WTC11 (cell line): Measurements from ENCODE around the gene ALDH2. TPM values are rescaled to one million over a fixed set of nuclear protein-coding genes. Genes with fewer than 3 reads are reported as not detected.

Source experiments
- ATAC-seq: fragments of 200-7000 bp; cut with Tn5 transposase; 2 replicates; pipeline ENCODE4 v1.10.0; 2021; ENCODE audit warnings: mild to moderate bottlenecking, moderate library complexity
- CTCF ChIA-PET: fragments of 300-600 bp; sonication (Branson Sonifier 250); formaldehyde crosslinking; loops from one replicate; lab custom pipeline; 2021; ENCODE audit warnings: antibody characterized with exemption; lab: Charles Lee
- POLR2A ChIA-PET: fragments of 350-600 bp; sonication (Branson Sonifier 250); formaldehyde crosslinking; loops from one replicate; lab custom pipeline; 2021; ENCODE audit warnings: antibody characterized with exemption; lab: Charles Lee
- DNase-seq: peaks from one replicate; pipeline ENCODE4 v3.0.0; 2021; ENCODE audit warnings: low spot score
- H3K27ac Mint-ChIP-seq: 2 replicates; pipeline ENCODE4 v1.8.0; 2021; ENCODE audit warnings: mixed read lengths
- H3K27me3 Mint-ChIP-seq: 2 replicates; pipeline ENCODE4 v1.8.0; 2021; ENCODE audit warnings: low read depth, mild to moderate bottlenecking, moderate library complexity, mixed read lengths
- H3K36me3 Mint-ChIP-seq: 2 replicates; pipeline ENCODE4 v1.8.0; 2021; ENCODE audit warnings: mixed read lengths
- H3K4me1 Mint-ChIP-seq: 2 replicates; pipeline ENCODE4 v1.8.0; 2022; ENCODE audit warnings: mixed read lengths
- H3K4me3 Mint-ChIP-seq: 2 replicates; pipeline ENCODE4 v1.8.0; 2021; ENCODE audit warnings: mild to moderate bottlenecking, moderate library complexity, mixed read lengths
- H3K9me3 Mint-ChIP-seq: 2 replicates; pipeline ENCODE4 v1.8.0; 2021; ENCODE audit warnings: mixed read lengths
- ATF1 ChIP-seq: sonication (generic); formaldehyde crosslinking; IDR thresholded peaks from 2 replicates; pipeline ENCODE4 v1.8.1; 2023; ENCODE audit warnings: mild to moderate bottlenecking, moderate library complexity, missing genetic modification reagents
- EMX1 ChIP-seq: fragments of 250-450 bp; sonication (Bioruptor Pico); IDR thresholded peaks from 2 replicates; pipeline ENCODE4 v1.8.0; 2021; ENCODE audit warnings: mild to moderate bottlenecking
- GABPB1 ChIP-seq: sonication (generic); formaldehyde crosslinking; IDR thresholded peaks from 2 replicates; pipeline ENCODE4 v1.8.1; 2023; ENCODE audit warnings: mild to moderate bottlenecking, missing genetic modification reagents
- JUN ChIP-seq: sonication (generic); formaldehyde crosslinking; IDR thresholded peaks from 2 replicates; pipeline ENCODE4 v1.8.0; 2023; ENCODE audit warnings: mild to moderate bottlenecking, missing genetic modification reagents
- NFATC4 ChIP-seq: fragments of 250-450 bp; sonication (Bioruptor Pico); IDR thresholded peaks from 2 replicates; pipeline ENCODE4 v1.9.0; 2021; ENCODE audit warnings: mild to moderate bottlenecking
- NR2C2 ChIP-seq: sonication (generic); formaldehyde crosslinking; IDR thresholded peaks from 2 replicates; pipeline ENCODE4 v1.8.0; 2022; ENCODE audit warnings: mild to moderate bottlenecking, missing genetic modification reagents
- SMAD4 ChIP-seq: sonication (generic); formaldehyde crosslinking; IDR thresholded peaks from 2 replicates; pipeline ENCODE4 v1.8.0; 2022; ENCODE audit warnings: mild to moderate bottlenecking, missing genetic modification reagents
- ZNF263 ChIP-seq: sonication (generic); formaldehyde crosslinking; IDR thresholded peaks from 2 replicates; pipeline ENCODE4 v1.8.1; 2022; ENCODE audit warnings: low read depth, mild to moderate bottlenecking, moderate library complexity, missing genetic modification reagents
- ZNF281 ChIP-seq: sonication (generic); formaldehyde crosslinking; IDR thresholded peaks from 2 replicates; pipeline ENCODE4 v1.8.0; 2023; ENCODE audit warnings: mild to moderate bottlenecking, missing genetic modification reagents
- ZNF671 ChIP-seq: fragments of 250-450 bp; sonication (Bioruptor Pico); IDR thresholded peaks from 2 replicates; pipeline ENCODE4 v1.8.0; 2021; ENCODE audit warnings: mild to moderate bottlenecking
- total RNA-seq: library from RNA; stranded (reverse); gene quantifications from 3 replicates; pipeline ENCODE4 v1.2.3, GENCODE V29; 2021
- TF ChIP-seq, protein P1 (sequence below): sonication (generic); formaldehyde crosslinking; IDR thresholded peaks from 2 replicates; pipeline ENCODE4 v1.8.1; 2022; ENCODE audit warnings: mild to moderate bottlenecking, moderate library complexity, missing genetic modification reagents
- TF ChIP-seq, protein P2 (sequence below): fragments of 250-450 bp; sonication (Bioruptor Pico); IDR thresholded peaks from 2 replicates; pipeline ENCODE4 v1.9.0; 2021; ENCODE audit warnings: mild to moderate bottlenecking, borderline replicate concordance
- TF ChIP-seq, protein P3 (sequence below): sonication (generic); formaldehyde crosslinking; conservative IDR thresholded peaks from 2 replicates; pipeline ENCODE4 v1.8.1; 2023; ENCODE audit warnings: mild to moderate bottlenecking, low read depth, missing genetic modification reagents, moderate library complexity

The ALDH2 gene
- total RNA-seq, 1 experiment from 2014 or later, result 36.7 TPM

DNA sequence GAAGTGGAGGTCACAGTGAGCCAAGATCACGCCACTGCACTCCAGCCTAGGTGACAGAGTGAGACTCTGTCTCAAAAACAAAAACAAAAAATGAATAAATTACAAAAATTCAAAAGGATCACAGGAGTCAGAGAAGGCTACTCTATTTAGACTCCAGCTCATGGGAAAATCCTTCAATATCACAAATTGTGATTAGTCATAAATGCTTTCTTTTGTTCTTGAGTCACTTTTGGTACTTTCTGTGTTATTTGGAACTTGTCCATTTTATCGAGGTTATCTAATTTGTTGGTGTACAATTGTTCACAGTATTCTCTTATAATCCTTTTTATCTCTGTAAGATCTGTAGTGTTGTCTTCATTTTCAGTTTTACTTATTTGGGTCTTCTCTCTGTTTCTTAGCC is 18.9 kb downstream of the ALDH2 start:
- ChIA-PET CTCF (no interaction called here), POLR2A (interaction anchor here (0.6 kb wide), 1 partner anchor 22 kb away, joined by 3 read pairs; no protein-coding TSS in a partner anchor)
- Mint-ChIP-seq H3K36me3 (peaks cover 36% of the 10 kb centered on the region), H3K9me3 (no peaks in the 10 kb centered on the region), H3K27me3 (no peaks in the 10 kb centered on the region), H3K4me3 (no peak overlapping the region), H3K27ac (no peak overlapping the region), H3K4me1 (no peaks in the 10 kb centered on the region)
- ATAC-seq, result no peak
- DNase-seq, result no peak
- TF ChIP-seq, protein P1, sequence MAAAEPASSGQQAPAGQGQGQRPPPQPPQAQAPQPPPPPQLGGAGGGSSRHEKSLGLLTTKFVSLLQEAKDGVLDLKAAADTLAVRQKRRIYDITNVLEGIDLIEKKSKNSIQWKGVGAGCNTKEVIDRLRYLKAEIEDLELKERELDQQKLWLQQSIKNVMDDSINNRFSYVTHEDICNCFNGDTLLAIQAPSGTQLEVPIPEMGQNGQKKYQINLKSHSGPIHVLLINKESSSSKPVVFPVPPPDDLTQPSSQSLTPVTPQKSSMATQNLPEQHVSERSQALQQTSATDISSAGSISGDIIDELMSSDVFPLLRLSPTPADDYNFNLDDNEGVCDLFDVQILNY, result no peak
- TF ChIP-seq, protein P2, sequence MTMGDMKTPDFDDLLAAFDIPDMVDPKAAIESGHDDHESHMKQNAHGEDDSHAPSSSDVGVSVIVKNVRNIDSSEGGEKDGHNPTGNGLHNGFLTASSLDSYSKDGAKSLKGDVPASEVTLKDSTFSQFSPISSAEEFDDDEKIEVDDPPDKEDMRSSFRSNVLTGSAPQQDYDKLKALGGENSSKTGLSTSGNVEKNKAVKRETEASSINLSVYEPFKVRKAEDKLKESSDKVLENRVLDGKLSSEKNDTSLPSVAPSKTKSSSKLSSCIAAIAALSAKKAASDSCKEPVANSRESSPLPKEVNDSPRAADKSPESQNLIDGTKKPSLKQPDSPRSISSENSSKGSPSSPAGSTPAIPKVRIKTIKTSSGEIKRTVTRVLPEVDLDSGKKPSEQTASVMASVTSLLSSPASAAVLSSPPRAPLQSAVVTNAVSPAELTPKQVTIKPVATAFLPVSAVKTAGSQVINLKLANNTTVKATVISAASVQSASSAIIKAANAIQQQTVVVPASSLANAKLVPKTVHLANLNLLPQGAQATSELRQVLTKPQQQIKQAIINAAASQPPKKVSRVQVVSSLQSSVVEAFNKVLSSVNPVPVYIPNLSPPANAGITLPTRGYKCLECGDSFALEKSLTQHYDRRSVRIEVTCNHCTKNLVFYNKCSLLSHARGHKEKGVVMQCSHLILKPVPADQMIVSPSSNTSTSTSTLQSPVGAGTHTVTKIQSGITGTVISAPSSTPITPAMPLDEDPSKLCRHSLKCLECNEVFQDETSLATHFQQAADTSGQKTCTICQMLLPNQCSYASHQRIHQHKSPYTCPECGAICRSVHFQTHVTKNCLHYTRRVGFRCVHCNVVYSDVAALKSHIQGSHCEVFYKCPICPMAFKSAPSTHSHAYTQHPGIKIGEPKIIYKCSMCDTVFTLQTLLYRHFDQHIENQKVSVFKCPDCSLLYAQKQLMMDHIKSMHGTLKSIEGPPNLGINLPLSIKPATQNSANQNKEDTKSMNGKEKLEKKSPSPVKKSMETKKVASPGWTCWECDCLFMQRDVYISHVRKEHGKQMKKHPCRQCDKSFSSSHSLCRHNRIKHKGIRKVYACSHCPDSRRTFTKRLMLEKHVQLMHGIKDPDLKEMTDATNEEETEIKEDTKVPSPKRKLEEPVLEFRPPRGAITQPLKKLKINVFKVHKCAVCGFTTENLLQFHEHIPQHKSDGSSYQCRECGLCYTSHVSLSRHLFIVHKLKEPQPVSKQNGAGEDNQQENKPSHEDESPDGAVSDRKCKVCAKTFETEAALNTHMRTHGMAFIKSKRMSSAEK, result no peak
- TF ChIP-seq ZNF671 (CRISPR knock-in tag), result no peak
- no peak for TF ChIP-seq ATF1 (CRISPR knock-in tag)
- TF ChIP-seq JUN (CRISPR knock-in tag), result no peak
- no peak for TF ChIP-seq SMAD4
- no peak for TF ChIP-seq ZNF281 (CRISPR knock-in tag)
- TF ChIP-seq ZNF263, result no peak
- TF ChIP-seq EMX1 (CRISPR knock-in tag), result no peak
- TF ChIP-seq, protein P3, sequence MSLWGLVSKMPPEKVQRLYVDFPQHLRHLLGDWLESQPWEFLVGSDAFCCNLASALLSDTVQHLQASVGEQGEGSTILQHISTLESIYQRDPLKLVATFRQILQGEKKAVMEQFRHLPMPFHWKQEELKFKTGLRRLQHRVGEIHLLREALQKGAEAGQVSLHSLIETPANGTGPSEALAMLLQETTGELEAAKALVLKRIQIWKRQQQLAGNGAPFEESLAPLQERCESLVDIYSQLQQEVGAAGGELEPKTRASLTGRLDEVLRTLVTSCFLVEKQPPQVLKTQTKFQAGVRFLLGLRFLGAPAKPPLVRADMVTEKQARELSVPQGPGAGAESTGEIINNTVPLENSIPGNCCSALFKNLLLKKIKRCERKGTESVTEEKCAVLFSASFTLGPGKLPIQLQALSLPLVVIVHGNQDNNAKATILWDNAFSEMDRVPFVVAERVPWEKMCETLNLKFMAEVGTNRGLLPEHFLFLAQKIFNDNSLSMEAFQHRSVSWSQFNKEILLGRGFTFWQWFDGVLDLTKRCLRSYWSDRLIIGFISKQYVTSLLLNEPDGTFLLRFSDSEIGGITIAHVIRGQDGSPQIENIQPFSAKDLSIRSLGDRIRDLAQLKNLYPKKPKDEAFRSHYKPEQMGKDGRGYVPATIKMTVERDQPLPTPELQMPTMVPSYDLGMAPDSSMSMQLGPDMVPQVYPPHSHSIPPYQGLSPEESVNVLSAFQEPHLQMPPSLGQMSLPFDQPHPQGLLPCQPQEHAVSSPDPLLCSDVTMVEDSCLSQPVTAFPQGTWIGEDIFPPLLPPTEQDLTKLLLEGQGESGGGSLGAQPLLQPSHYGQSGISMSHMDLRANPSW (CRISPR knock-in tag), result no peak
- TF ChIP-seq NR2C2 (CRISPR knock-in tag), result no peak

- H3K4me3 Mint-ChIP-seq, result no peak overlapping the region
- H3K36me3 Mint-ChIP-seq, result peaks cover 32% of the 10 kb centered on the region
- peak; percentile 26 for DNase-seq
- TF ChIP-seq NFATC4 (CRISPR knock-in tag) (no peak), GABPB1 (CRISPR knock-in tag) (peak; percentile 91)
- TF ChIP-seq, all 79 proteins: peak for 1
- Mint-ChIP-seq H3K4me1 (no peaks in the 10 kb centered on the region), H3K27me3 (no peaks in the 10 kb centered on the region), H3K9me3 (no peaks in the 10 kb centered on the region), H3K27ac (no peak overlapping the region)
- CTCF ChIA-PET, result interaction anchor here (0.9 to 2.2 kb wide), 2 partner anchors 35 to 37 kb away, joined by 4 to 7 read pairs; no protein-coding TSS in a partner anchor
- POLR2A ChIA-PET, result interaction anchor here (0.7 kb wide), 1 partner anchor 160 kb away, joined by 3 read pairs; no protein-coding TSS in a partner anchor
- ATAC-seq, result peak; percentile 70
Observed at GRCh38 chr12:111788178-111788654, 21.5 kb downstream of the ALDH2 start.
